OCI-LY1 (cell line): ENCODE data around the gene CDC34.

ENCODE experiments used
- H2AFZ ChIP-seq: fragments of 200-600 bp; sonication (generic), shearing (Covaris generic); 2 replicates; pipeline ENCODE4 v1.6.0; 2014; ENCODE audit warnings: antibody characterized with exemption, mild to moderate bottlenecking, low read length
- H3F3A ChIP-seq: fragments of 200-600 bp; sonication (generic), shearing (Covaris generic); 2 replicates; pipeline ENCODE4 v1.6.0; 2014; ENCODE audit warnings: mild to moderate bottlenecking, antibody characterized with exemption, low read length, moderate library complexity; ENCODE audit not compliant: insufficient read depth
- H3K27ac ChIP-seq: fragments of 200-600 bp; sonication (generic); 2 replicates; pipeline ENCODE4 v1.5.1; 2014; ENCODE audit warnings: low read length, mixed run types, mild to moderate bottlenecking, low read depth; ENCODE audit not compliant: poor library complexity, severe bottlenecking
- H3K27me3 ChIP-seq: fragments of 200-600 bp; sonication (generic); 2 replicates; pipeline ENCODE4 v1.6.0; 2014; ENCODE audit warnings: antibody characterized with exemption, mild to moderate bottlenecking, low read length, moderate library complexity; ENCODE audit not compliant: insufficient read depth
- H3K36me3 ChIP-seq: fragments of 200-600 bp; sonication (generic); 2 replicates; pipeline ENCODE4 v1.6.1; 2014; ENCODE audit warnings: mild to moderate bottlenecking, antibody characterized with exemption, low read length, moderate library complexity, mixed read lengths; ENCODE audit not compliant: insufficient read depth
- H3K4me1 ChIP-seq: fragments of 200-600 bp; sonication (generic); 2 replicates; pipeline ENCODE4 v1.5.1; 2014; ENCODE audit warnings: mild to moderate bottlenecking, low read length, moderate library complexity; ENCODE audit not compliant: insufficient read depth, severe bottlenecking
- H3K4me2 ChIP-seq: fragments of 200-600 bp; sonication (generic), shearing (Covaris generic); 2 replicates; pipeline ENCODE4 v1.6.1; 2014; ENCODE audit warnings: low read length
- H3K4me3 ChIP-seq: fragments of 200-600 bp; sonication (generic); 2 replicates; pipeline ENCODE4 v1.5.1; 2014; ENCODE audit warnings: low read length, low read depth, mild to moderate bottlenecking, mixed read lengths; ENCODE audit not compliant: poor library complexity, severe bottlenecking
- H3K79me2 ChIP-seq: fragments of 200-600 bp; shearing (Covaris generic); 2 replicates; pipeline ENCODE4 v1.6.1; 2016; ENCODE audit warnings: mixed run types, low read length, mixed read lengths; ENCODE audit not compliant: insufficient read depth
- H3K9ac ChIP-seq: fragments of 200-600 bp; sonication (generic), shearing (Covaris generic); 2 replicates; pipeline ENCODE4 v1.6.1; 2014; ENCODE audit warnings: mild to moderate bottlenecking, low read length, mixed read lengths
- H3K9me2 ChIP-seq: fragments of 200-600 bp; sonication (generic), shearing (Covaris generic); 2 replicates; pipeline ENCODE4 v1.6.1; 2014; ENCODE audit warnings: low read depth, mild to moderate bottlenecking, low read length, mixed read lengths
- H3K9me3 ChIP-seq: fragments of 200-600 bp; shearing (Covaris generic); 2 replicates; pipeline ENCODE4 v1.6.1; 2014; ENCODE audit warnings: low read length, mixed read lengths
- H4K20me1 ChIP-seq: fragments of 200-600 bp; sonication (generic), shearing (Covaris generic); 2 replicates; pipeline ENCODE4 v1.6.0; 2016; ENCODE audit warnings: mild to moderate bottlenecking, low read length; ENCODE audit not compliant: insufficient read depth
- EZH2 ChIP-seq: fragments of 200-600 bp; sonication (generic), shearing (Covaris generic); IDR thresholded peaks from 2 replicates; pipeline ENCODE4 v1.8.0; 2017; ENCODE audit warnings: borderline replicate concordance, mixed run types, mild to moderate bottlenecking, antibody characterized with exemption, low read length, moderate library complexity, mixed read lengths
- TF ChIP-seq, protein P1 (sequence below): fragments of 200-600 bp; sonication (generic), shearing (Covaris generic); IDR thresholded peaks from 2 replicates; pipeline ENCODE4 v1.5.1; 2017; ENCODE audit warnings: mild to moderate bottlenecking, antibody characterized with exemption, low read length, moderate library complexity, mixed read lengths

Gene CDC34

DNA sequence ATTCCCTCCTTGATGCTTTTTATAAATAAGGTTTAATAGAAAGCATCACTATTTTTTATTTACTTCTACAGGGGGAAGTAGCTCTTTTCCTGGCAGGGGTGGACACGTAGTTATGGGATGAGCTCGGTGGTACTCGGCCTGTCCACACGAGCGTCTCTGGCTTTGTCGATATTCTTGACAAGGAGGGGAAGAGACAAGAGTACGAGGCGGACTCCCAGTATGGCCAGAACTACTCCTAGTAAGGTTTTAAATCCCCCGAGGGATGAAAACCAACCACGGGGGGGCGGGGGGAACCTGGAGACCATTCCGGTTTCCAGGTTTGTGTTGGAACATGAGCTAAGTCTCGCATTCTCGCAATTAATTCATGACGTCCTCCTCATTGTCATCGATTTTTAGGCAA, 35.3 kb downstream of the CDC34 start:
- Histone ChIP-seq H3K9me3 (no peaks in the 10 kb centered on the region), H3K79me2 (no peaks in the 10 kb centered on the region), H3K4me2 (no peak overlapping the region), H3K27me3 (no peaks in the 10 kb centered on the region), H3K4me1 (peaks cover 11% of the 10 kb centered on the region), H3K9ac (no peak overlapping the region), H3K36me3 (no peaks in the 10 kb centered on the region; the same call in 1 of the 2 replicates), H2AFZ (no peak overlapping the region), H3F3A (peaks cover 5% of the 10 kb centered on the region; the same call in 1 of the 2 replicates), H3K9me2 (no peaks in the 10 kb centered on the region), H3K27ac (no peak overlapping the region), H3K4me3 (no peak overlapping the region), H4K20me1 (no peaks in the 10 kb centered on the region)
- TF ChIP-seq EZH2, result no peak
- TF ChIP-seq, protein P1, sequence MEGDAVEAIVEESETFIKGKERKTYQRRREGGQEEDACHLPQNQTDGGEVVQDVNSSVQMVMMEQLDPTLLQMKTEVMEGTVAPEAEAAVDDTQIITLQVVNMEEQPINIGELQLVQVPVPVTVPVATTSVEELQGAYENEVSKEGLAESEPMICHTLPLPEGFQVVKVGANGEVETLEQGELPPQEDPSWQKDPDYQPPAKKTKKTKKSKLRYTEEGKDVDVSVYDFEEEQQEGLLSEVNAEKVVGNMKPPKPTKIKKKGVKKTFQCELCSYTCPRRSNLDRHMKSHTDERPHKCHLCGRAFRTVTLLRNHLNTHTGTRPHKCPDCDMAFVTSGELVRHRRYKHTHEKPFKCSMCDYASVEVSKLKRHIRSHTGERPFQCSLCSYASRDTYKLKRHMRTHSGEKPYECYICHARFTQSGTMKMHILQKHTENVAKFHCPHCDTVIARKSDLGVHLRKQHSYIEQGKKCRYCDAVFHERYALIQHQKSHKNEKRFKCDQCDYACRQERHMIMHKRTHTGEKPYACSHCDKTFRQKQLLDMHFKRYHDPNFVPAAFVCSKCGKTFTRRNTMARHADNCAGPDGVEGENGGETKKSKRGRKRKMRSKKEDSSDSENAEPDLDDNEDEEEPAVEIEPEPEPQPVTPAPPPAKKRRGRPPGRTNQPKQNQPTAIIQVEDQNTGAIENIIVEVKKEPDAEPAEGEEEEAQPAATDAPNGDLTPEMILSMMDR, result no peak

DNA sequence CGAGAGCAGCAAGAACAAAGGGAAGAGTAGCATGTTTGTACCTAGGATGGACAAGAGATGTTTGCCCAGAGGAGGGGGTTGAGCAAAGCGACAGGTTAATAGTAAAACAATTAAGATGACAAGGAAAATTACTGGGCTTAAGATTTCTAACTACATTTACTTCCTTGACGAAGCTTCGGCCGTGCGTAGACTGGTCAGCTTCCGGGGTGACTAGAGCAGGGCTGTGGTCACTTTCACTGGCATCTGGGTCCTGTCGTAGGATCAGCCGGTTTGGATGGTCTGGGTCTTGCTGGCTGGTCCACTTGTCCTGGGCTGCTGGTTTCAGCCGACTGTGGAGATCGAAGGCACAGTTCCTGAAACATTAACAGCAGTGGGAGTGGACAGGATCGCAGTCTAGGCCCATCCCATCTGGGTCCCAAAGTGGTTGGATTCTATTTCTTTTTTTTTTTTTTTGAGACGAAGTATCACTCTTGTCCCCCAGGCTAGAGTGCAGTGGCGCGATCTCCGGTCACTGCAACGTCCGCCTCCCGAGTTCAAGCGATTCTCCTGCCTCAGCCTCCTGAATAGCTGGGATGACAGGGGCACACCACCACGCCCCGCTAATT, 35.8 kb downstream of the CDC34 start:
- Histone ChIP-seq H4K20me1 (no peaks in the 10 kb centered on the region), H3K4me3 (no peak overlapping the region), H3F3A (peaks cover 7% of the 10 kb centered on the region; the same call in 1 of the 2 replicates), H3K36me3 (no peaks in the 10 kb centered on the region; the same call in 1 of the 2 replicates), H3K79me2 (no peaks in the 10 kb centered on the region), H3K4me2 (no peak overlapping the region), H3K27ac (no peak overlapping the region), H3K9me2 (no peaks in the 10 kb centered on the region), H3K4me1 (peaks cover 11% of the 10 kb centered on the region), H3K9me3 (no peaks in the 10 kb centered on the region), H3K27me3 (no peaks in the 10 kb centered on the region), H2AFZ (no peak overlapping the region), H3K9ac (no peak overlapping the region)
- no peak for TF ChIP-seq EZH2
- TF ChIP-seq, protein P1, result no peak

DNA sequence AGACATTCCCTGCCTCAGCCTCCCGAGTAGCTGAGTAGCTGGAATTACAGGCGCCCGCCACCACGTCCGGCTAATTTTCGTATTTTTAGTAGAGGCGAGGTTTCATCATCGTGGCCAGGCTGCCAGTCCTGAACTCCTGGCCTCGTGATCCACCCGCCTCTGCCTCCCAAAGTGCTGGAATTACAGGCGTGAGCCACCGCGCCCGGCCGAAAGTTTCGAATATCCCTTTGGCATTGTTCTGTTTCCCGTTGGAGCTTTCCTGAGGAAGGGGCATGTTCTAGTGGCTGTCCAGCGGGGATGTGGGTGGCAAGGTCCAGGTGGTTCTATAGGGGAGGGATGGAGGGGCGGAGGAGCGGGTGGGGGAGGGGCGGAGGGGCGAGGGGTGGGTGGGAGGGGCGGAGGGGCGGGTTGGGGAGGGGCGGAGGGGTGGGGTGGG, 38.7 kb downstream of the CDC34 start:
- Histone ChIP-seq H3K9ac (no peak overlapping the region), H3K9me2 (no peaks in the 10 kb centered on the region), H3K9me3 (no peaks in the 10 kb centered on the region), H3F3A (peaks cover 7% of the 10 kb centered on the region; the same call in 1 of the 2 replicates), H3K79me2 (peaks cover 22% of the 10 kb centered on the region), H3K4me2 (peak overlapping the region; percentile 15; the same call in 1 of the 2 replicates), H2AFZ (no peak overlapping the region), H4K20me1 (no peaks in the 10 kb centered on the region), H3K36me3 (no peaks in the 10 kb centered on the region), H3K4me1 (peaks cover 31% of the 10 kb centered on the region), H3K27me3 (no peaks in the 10 kb centered on the region), H3K27ac (peak overlapping the region; percentile 18), H3K4me3 (no peak overlapping the region)
- no peak for TF ChIP-seq EZH2
- TF ChIP-seq, protein P1, result no peak
